CD4-positive, alpha-beta T cell treated with Interleukin-2 at 100 ng/mL for 4 hours (primary cell): ENCODE results near the gene CARMIL1.

Experiments used
- DNase-seq: peaks from one replicate; pipeline ENCODE4 v3.0.0-alpha.2; 2020; ENCODE audit warnings: low spot score

The CARMIL1 gene

DNA sequence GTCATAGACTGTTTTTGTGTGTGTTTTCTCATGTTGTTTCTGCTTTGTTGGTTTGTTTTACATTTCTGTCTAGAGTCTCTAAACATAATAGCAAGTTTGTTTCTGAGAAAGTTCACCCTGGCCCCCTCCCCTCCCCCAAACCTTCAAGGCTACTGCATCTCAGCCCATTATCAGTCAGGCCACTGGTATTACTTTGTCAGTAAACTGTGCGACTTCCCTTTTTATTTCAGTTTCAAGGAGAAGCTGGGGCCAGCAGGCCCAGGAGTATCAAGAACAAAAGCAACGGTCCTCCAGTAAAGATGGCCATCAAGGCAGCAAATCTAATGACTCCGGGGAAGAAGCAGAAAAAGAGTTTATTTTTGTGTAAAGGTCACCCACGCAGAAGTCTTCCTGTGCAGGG, 340.0 kb downstream of the CARMIL1 start:
- no peak for DNase-seq

DNA sequence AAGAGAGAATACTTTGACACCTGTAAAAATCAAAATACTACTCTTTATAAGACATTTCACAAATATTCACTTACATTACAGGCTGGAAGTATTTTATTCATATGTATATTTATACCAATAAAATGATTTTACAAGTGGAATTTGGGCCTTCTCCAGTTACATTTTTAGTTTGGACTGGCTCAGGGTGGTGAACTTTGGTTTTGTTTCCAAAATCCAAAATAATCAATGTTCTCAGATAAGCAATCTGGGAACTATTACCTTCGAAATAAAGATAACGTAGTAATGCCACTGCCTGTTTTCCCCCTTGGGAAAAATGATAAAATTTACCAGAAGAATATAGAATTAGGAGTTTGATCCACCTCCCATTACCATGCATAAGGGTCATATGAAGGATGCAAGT, 341.2 kb downstream of the CARMIL1 start:
- DNase-seq = no peak

- DNase-seq = no peak
Measured at GRCh38 chr6:25623065-25623464, 343.9 kb downstream of the CARMIL1 start.

DNA sequence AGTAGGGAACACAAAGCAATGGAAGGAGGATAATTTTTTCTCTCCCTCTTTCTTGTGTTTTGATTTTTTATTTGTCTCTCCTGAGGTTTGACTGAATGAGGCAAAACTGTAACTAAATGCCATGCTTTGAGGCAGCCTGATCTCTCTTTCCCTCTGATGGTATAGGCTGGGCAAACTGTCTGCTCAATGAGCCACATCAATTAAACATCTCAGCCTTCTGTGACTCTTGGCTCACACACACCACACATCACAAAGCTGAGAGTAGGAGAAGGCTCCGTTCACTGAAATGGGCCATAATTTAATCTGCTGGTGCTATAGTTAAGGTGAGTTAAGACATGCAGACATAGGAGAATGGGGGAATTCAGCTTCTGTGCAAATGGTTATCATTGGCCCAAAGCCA, 344.7 kb downstream of the CARMIL1 start:
- DNase-seq = no peak

DNA sequence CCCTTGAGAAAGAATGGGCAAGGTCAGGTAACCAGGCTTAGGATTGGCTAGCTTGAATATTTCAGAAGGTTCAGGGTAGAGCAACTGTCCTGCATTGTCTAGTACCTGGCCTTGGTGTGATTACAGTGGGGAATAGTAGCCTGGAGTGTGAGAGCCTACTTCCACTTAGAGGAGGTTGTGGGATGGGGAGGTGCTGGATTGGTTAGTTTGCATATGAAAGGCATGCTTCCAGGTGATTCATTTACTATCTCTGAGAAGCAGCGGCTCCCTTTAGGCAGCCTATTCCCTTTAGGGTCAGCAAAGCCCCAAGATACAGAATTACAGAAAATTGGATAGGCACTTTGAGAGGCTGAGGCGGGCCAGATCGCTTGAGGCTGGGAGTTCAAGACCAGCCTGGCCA, 347.8 kb downstream of the CARMIL1 start:
- DNase-seq = no peak

GRCh38 chr6:25628471-25629197, 349.5 kb downstream of the CARMIL1 start:
- DNase-seq = no peak

GRCh38 chr6:25629198-25629576, 350.0 kb downstream of the CARMIL1 start:
- no peak for DNase-seq

DNA sequence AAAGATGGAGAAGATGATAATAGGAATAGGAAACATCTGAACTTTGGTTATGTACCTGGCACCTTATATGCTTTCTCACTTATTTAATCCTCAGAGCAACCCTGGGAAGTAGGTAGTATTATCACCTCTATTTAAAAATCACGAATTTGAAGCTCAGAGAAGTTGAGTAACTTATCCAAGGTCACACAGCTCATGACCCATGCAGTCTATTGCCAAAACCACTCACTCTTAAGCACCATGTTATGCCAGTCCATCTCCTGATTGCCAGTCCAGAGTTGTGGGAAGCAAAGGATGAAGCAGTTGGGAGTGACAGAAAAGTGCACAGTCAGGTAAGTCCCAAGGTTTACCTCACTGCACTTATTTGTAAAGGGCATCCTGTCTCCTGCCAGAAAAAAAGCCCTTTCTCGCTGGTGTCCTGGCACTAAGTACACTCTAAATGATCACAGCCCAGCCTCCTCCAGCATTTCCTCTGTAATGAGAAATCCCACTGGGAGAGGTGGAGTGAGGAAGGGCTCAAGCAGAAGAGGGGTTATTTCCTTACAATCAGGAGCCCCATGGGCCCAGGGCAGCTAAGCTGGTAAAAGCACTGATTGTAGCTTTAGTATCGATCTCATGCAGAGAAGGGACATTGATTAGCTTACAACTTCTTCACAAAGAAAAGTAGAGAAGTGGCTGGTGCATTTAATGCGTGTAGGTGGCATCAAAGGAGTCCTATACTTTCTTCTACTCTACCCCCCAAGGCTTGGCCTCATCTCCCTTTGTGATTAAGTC, 351.5 kb downstream of the CARMIL1 start:
- DNase-seq = no peak

GRCh38 chr6:25635886-25636317, 356.7 kb downstream of the CARMIL1 start:
- no peak for DNase-seq

DNA sequence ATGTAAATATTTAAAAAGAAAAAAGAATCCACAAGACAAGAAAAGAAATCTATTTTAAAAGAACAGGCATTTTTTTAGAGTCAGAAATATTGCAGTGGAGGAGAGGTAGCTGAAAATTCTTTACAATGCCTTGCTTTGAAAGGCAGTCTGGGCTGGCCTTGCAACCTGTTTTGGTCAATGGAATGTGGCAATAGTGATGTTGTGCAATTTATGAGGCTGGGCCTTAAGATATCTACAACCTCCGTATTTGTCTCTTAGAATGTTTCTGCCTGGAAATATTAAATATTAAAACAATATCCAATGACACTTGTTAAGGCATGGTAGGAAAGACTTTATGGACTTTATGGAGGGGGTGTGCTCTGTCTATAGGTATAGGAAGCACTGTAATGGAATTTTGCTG, 358.0 kb downstream of the CARMIL1 start:
- no peak for DNase-seq

DNA sequence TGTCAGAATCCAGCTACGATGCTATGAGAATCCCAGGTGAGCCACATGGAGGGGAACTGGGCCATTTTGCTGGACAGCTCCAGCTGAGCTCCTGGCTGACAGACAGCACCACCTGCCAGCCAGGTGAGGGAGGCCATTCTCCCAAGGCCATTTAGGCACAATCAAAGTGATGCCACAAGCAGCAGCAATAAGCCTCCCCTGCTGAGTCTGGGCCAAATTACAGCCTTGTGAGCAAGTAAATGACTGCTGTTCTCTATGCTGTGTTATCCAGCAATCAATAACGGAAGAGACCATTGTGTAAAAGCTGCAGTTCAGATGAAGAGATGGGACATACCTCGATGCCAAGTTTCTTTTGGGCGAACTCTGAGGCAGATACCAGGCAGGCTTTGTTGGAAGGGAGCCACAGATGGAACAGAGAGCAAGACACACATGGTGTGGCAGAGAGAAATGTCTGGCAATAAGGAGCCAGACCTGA, 358.8 kb downstream of the CARMIL1 start:
- no peak for DNase-seq

DNA sequence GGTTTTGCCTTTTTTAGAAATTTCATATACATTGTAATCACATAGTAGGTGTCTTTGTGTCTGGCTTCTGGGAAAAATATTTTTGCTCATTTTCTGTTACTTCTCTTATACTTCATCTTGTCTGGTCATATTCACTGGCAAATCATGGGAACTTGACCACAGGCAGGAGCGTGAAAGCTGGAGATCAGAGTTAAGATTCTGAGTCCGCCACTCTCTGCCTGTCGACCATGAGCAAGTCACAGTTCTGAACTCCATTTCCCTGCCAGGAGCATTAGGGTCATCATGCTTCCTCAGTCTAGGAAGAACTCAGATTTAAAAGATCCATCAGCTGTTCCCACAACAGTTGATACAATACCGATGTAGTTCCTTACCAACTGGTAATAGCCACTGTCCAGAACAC, 360.5 kb downstream of the CARMIL1 start:
- no peak for DNase-seq

DNA sequence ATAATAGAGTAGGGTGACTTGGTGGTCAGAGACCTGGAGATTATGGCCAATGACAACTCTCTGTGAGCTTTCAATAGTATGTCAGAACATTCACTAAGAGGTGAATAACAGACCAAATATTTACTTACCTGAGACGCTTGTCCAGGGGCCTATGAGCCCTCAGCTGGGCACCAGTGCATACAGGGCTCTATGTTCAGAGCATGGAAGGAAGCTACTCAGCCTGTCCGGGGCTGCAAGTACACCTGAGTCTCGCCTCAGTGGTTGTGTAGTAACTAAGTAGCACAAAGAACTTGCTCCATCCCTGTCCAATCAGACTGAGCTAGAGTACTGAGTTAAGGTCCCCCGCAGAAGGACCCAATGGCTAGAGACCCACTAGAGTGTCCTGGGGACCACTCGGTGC, 361.3 kb downstream of the CARMIL1 start:
- no peak for DNase-seq

DNA sequence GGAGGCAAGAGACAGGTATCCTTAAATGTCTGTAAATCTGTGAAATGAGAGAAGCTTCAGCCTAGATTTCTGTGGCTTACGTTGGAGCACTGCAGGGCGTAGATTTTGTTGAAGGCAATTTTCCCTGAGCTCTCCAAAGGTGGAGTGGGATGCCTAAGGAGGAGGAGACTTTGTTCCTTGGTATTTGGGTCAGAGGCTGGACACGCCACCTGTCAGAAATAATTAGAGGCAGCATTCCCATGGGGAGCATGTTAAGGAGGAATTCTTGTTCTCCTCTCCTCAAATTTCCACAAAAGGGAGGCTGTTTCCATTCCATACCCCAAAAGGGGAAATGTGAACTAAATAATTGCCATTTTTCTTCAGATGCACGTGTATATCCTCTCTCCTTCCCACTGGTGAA, 361.7 kb downstream of the CARMIL1 start:
- no peak for DNase-seq

DNA sequence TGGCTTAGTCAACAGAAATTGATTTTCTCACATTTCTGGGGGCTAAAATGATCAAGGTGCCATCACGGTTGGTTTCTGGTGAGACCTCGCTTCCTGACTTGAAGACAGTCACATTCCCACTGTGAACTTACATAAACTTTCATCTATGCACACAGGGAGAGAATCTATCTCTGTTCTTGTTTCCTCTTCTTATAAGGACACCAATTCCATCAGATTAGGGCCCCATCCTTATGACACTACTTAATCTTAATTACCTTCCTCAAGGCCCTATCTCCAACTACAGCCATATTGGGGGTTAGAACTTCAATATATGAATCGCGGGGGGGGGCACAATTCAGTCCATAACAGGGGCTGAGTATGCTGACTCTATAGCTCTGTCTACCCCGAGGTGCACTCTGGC, 362.2 kb downstream of the CARMIL1 start:
- no peak for DNase-seq

- DNase-seq = no peak
Measured at GRCh38 chr6:25641940-25642666, 362.9 kb downstream of the CARMIL1 start.

DNA sequence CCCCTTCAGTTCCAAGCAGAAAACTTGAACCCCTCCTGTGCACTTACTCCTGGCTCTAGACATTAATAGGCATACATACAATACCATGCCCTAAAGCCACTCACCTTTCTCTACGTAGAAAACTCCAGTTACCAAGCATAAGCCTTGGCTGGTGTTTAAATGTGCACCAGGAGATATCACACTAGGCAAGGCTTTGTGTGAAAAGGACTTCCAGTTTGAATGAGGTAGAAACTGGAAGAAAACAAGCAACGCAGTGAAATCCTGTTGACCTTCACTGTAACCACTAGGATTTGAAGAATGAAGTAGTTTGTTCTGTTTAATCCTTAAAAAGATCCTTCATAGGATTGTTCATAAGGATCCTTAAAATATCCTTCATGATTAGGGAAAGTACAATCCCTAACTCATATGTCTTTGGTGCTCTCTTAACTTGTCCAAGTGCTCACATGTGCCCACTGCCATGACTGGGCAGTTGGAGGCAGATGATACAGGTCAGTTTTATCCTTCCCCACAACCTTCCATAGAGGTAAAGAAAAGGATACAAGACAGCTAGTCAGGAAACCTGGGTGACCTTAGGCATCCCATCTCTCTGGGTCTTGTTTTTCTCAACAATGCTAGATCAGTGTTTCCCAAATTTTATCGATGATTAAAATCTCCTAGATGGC, 363.6 kb downstream of the CARMIL1 start:
- no peak for DNase-seq

DNA sequence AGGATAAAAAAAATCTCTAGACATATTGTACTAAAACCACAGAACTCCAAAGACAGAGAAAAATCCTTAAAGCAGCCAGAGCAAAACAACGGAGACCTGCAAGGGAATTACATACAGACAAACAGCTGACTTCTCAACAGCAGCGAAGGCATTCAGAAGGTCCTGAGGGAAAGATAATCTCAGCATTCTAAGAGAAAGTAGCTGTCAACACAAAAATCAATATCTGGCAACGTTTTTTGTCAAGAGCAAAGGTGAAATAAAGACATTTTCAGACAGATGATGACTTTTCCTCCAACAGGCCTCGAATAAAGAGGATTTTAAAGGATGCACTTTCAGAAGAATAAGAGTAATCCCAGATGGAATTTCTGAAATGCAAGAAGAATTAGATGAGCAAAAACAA, 366.7 kb downstream of the CARMIL1 start:
- DNase-seq = no peak

DNA sequence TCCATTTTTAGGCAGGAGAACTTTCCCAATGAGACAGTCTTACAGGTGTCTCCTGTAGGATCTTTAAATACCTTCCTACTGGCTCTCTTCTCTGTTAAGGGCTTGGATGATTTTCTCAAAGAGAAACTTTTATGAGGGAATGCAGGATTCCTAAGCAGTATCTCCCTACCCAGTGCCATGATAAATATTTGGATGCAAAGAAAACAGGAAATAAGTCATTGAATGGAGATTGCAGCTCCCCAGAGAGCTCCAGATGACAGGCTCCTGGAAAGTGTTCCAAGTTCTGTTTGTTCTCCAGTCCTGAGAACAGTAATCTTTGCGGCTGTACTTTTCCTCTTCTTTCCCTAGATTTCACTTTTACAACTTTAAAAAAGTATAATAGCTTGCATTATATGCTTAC, 370.4 kb downstream of the CARMIL1 start:
- no peak for DNase-seq

GRCh38 chr6:25652007-25652515, 372.9 kb downstream of the CARMIL1 start, which contains the start of gene SCGN:
TSS of gene SCGN (plus strand) at chr6:25652215. CDS start at chr6:25652404, 189 bp downstream.
- DNase-seq = no peak

GRCh38 chr6:25655723-25656122, 376.5 kb downstream of the CARMIL1 start:
- no peak for DNase-seq
